ENCODE measurements around the gene ATP9A. TPM values are rescaled to one million over a fixed set of nuclear protein-coding genes. Genes with fewer than 3 reads are reported as not detected.
A peak's percentile ranks its signal among the peaks of the same experiment; 100 is the strongest.

ATP9A gene
- polyA plus RNA-seq, 3 donors, result 0.04 TPM; not detected in 2

GRCh38 chr20:51637241-51637640 is 130.9 kb downstream of the ATP9A start:
- H3K79me2 ChIP-seq (ENCODE audit: insufficient read depth, low read length), result no peaks in the 10 kb centered on the region
- no peak overlapping the region for H3K4me3 Mint-ChIP-seq
- H3K4me1 Mint-ChIP-seq, result peaks cover 17% of the 10 kb centered on the region
- no peak overlapping the region for H2AFZ ChIP-seq (ENCODE audit: insufficient read depth, low read depth, low read length, poor library complexity, severe bottlenecking)
- WGBS (ENCODE audit: insufficient coverage), result 94% methylated on average over 6 of the region's 8 CpGs
- no peaks in the 10 kb centered on the region for H3K36me3 ChIP-seq (replicated peaks in 1 of 2; ENCODE audit: control insufficient read depth in 1 of 2, insufficient read depth in 2 of 2, low read length in 2 of 2)
- H3K36me3 Mint-ChIP-seq, result peaks cover 3% of the 10 kb centered on the region in 2 donors
- H3K9me3 Mint-ChIP-seq, result peaks cover 0 to 4% (median 3%) of the 10 kb centered on the region in 7 donors
- intact Hi-C loops (cut with micrococcal nuclease), result loop anchor here in 1 of 2 donors (5.0 kb wide), 1 partner anchor 65 kb away; no protein-coding TSS in a partner anchor
- no peak for DNase-seq
- H3K4me3 ChIP-seq (replicated peaks in 1 of 3; ENCODE audit: low read depth in 2 of 3, low read length in 3 of 3), result no peak overlapping the region
- H3K27ac ChIP-seq (ENCODE audit: low read depth in 1 of 2, low read length in 2 of 2), result no peak overlapping the region
- H3K9me3 ChIP-seq (replicated peaks in 1 of 2; ENCODE audit: control insufficient read depth in 1 of 2, insufficient read depth in 1 of 2, low read length in 2 of 2), result no peaks in the 10 kb centered on the region
- H3K4me2 ChIP-seq (replicated peaks; ENCODE audit: extremely low read depth, low read length, poor library complexity, severe bottlenecking), result no peak overlapping the region
- peaks cover 4% of the 10 kb centered on the region in 2 donors for H3K4me1 ChIP-seq (ENCODE audit: control insufficient read depth in 1 of 2, insufficient read depth in 2 of 2, low read length in 2 of 2)
- H3K27me3 Mint-ChIP-seq (ENCODE audit: low read depth in 3 of 3), result peaks cover 16 to 21% (median 20%) of the 10 kb centered on the region in 3 donors
- H4K20me1 ChIP-seq (ENCODE audit: insufficient read depth, low read length), result no peaks in the 10 kb centered on the region
- peaks cover 0 to 2% of the 10 kb centered on the region in 2 donors for H3K27me3 ChIP-seq (ENCODE audit: control insufficient read depth in 2 of 2, insufficient read depth in 2 of 2, low read length in 2 of 2)
- TF ChIP-seq CTCF (IDR thresholded peaks at IDR 0.05), result no peak
- peak overlapping the region in 2 of 7 donors; percentile 40 to 49 for H3K27ac Mint-ChIP-seq
- H3K9ac ChIP-seq (ENCODE audit: insufficient read depth, low read length, poor library complexity, severe bottlenecking), result no peak overlapping the region

GRCh38 chr20:51636123-51636522 is 132.1 kb downstream of the ATP9A start:
- peaks cover 5% of the 10 kb centered on the region in 2 donors for H3K36me3 Mint-ChIP-seq
- Histone ChIP-seq H3K9me3 (replicated peaks in 1 of 2; ENCODE audit: control insufficient read depth in 1 of 2, insufficient read depth in 1 of 2, low read length in 2 of 2) (no peaks in the 10 kb centered on the region), H3K4me2 (replicated peaks; ENCODE audit: extremely low read depth, low read length, poor library complexity, severe bottlenecking) (no peak overlapping the region), H3K27me3 (ENCODE audit: control insufficient read depth in 2 of 2, insufficient read depth in 2 of 2, low read length in 2 of 2) (peaks cover 0 to 2% of the 10 kb centered on the region in 2 donors), H3K36me3 (replicated peaks in 1 of 2; ENCODE audit: control insufficient read depth in 1 of 2, insufficient read depth in 2 of 2, low read length in 2 of 2) (no peaks in the 10 kb centered on the region), H3K79me2 (ENCODE audit: insufficient read depth, low read length) (no peaks in the 10 kb centered on the region), H3K9ac (ENCODE audit: insufficient read depth, low read length, poor library complexity, severe bottlenecking) (no peak overlapping the region), H3K27ac (ENCODE audit: low read depth in 1 of 2, low read length in 2 of 2) (no peak overlapping the region), H4K20me1 (ENCODE audit: insufficient read depth, low read length) (no peaks in the 10 kb centered on the region), H2AFZ (ENCODE audit: insufficient read depth, low read depth, low read length, poor library complexity, severe bottlenecking) (no peak overlapping the region), H3K4me3 (replicated peaks in 1 of 3; ENCODE audit: low read depth in 2 of 3, low read length in 3 of 3) (no peak overlapping the region), H3K4me1 (ENCODE audit: control insufficient read depth in 1 of 2, insufficient read depth in 2 of 2, low read length in 2 of 2) (peaks cover 13 to 15% of the 10 kb centered on the region in 2 donors)
- H3K4me1 Mint-ChIP-seq, result peaks cover 29% of the 10 kb centered on the region
- intact Hi-C loops (cut with micrococcal nuclease), result loop anchor here in 1 of 2 donors (5.0 kb wide), 1 partner anchor 66 kb away; no protein-coding TSS in a partner anchor
- H3K4me3 Mint-ChIP-seq, result no peak overlapping the region
- H3K9me3 Mint-ChIP-seq, result peaks cover 0 to 5% (median 3%) of the 10 kb centered on the region in 7 donors
- peak in 1 of 3 donors; percentile 63 for DNase-seq
- peaks cover 17 to 24% (median 20%) of the 10 kb centered on the region in 3 donors for H3K27me3 Mint-ChIP-seq (ENCODE audit: low read depth in 3 of 3)
- no peak overlapping the region for H3K27ac Mint-ChIP-seq
- TF ChIP-seq CTCF (IDR thresholded peaks at IDR 0.05), result no peak
- no CpG with 5 or more reads among the region's 8 CpGs for WGBS (ENCODE audit: insufficient coverage)
